ENCODE measurements around the gene FAM53B. TPM values are rescaled to one million over a fixed set of nuclear protein-coding genes. Genes with fewer than 3 reads are reported as not detected.

FAM53B gene
- total RNA-seq, 1 experiment from 2014 or later: 14.9 TPM

- Mint-ChIP-seq H3K27me3 (ENCODE audit: insufficient read depth, unreplicated experiment) (no peaks in the 10 kb centered on the region), H3K4me3 (ENCODE audit: unreplicated experiment) (no peak overlapping the region), H3K9me3 (ENCODE audit: unreplicated experiment) (no peaks in the 10 kb centered on the region), H3K27ac (ENCODE audit: low read depth, unreplicated experiment) (no peak overlapping the region), H3K36me3 (ENCODE audit: insufficient read depth, unreplicated experiment) (peaks cover 11% of the 10 kb centered on the region), H3K4me1 (ENCODE audit: insufficient read depth, unreplicated experiment) (peaks cover 5% of the 10 kb centered on the region)
- CTCF ChIA-PET: interaction anchor here (0.5 kb wide), 1 partner anchor 582 kb away, joined by 3 read pairs; no protein-coding TSS in a partner anchor
- POLR2A ChIA-PET: interaction anchor here (0.7 to 0.8 kb wide), 2 partner anchors 16 to 33 kb away, joined by 4 to 5 read pairs; no protein-coding TSS in a partner anchor
- intact Hi-C loops (cut with micrococcal nuclease): no loop called here
- TF ChIP-seq, protein P1, sequence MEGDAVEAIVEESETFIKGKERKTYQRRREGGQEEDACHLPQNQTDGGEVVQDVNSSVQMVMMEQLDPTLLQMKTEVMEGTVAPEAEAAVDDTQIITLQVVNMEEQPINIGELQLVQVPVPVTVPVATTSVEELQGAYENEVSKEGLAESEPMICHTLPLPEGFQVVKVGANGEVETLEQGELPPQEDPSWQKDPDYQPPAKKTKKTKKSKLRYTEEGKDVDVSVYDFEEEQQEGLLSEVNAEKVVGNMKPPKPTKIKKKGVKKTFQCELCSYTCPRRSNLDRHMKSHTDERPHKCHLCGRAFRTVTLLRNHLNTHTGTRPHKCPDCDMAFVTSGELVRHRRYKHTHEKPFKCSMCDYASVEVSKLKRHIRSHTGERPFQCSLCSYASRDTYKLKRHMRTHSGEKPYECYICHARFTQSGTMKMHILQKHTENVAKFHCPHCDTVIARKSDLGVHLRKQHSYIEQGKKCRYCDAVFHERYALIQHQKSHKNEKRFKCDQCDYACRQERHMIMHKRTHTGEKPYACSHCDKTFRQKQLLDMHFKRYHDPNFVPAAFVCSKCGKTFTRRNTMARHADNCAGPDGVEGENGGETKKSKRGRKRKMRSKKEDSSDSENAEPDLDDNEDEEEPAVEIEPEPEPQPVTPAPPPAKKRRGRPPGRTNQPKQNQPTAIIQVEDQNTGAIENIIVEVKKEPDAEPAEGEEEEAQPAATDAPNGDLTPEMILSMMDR (IDR thresholded peaks at IDR 0.05; ENCODE audit: unreplicated experiment): no peak
- no peak for DNase-seq (ENCODE audit: unreplicated experiment)
- no TSS peak for BruUV-seq (replicated peaks)
Observed at GRCh38 chr10:124675261-124675660, 68.9 kb downstream of the FAM53B start.

DNA sequence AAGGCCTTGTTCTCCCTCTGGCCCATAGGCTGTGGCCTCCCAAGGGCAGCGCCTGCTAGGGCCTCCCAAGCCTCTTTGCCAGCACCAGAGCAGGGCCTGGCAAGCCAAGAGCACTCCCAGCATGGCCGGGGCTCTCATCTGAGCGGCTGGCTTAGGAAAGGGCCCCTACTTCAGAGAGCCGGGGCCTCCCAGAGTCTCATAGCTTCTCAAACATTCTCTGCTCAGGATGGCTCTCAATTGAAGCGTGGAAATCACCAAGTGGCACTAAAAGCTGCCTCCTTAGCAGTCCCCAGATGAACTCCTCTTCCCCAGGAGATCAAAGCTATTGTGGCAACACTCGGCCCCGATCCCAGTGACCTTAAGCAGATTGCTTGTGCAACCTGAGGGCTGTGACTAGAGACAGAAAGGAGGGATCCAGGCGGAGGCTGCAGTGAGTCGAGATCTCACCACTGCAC is 69.4 kb downstream of the FAM53B start:
- H3K27ac Mint-ChIP-seq (ENCODE audit: low read depth, unreplicated experiment): no peak overlapping the region
- no peaks in the 10 kb centered on the region for H3K9me3 Mint-ChIP-seq (ENCODE audit: unreplicated experiment)
- ChIA-PET CTCF (no interaction called here), POLR2A (interaction anchor here (0.8 kb wide), 1 partner anchor 16 kb away, joined by 4 read pairs; no protein-coding TSS in a partner anchor)
- BruUV-seq (replicated peaks): no TSS peak
- H3K27me3 Mint-ChIP-seq (ENCODE audit: insufficient read depth, unreplicated experiment): no peaks in the 10 kb centered on the region
- intact Hi-C loops (cut with micrococcal nuclease): no loop called here
- peaks cover 7% of the 10 kb centered on the region for H3K36me3 Mint-ChIP-seq (ENCODE audit: insufficient read depth, unreplicated experiment)
- TF ChIP-seq, protein P1 (IDR thresholded peaks at IDR 0.05; ENCODE audit: unreplicated experiment): no peak
- no peak overlapping the region for H3K4me3 Mint-ChIP-seq (ENCODE audit: unreplicated experiment)
- H3K4me1 Mint-ChIP-seq (ENCODE audit: insufficient read depth, unreplicated experiment): peaks cover 5% of the 10 kb centered on the region
- no peak for DNase-seq (ENCODE audit: unreplicated experiment)

- intact Hi-C loops (cut with micrococcal nuclease): no loop called here
- no peak for DNase-seq (ENCODE audit: unreplicated experiment)
- peaks cover 7% of the 10 kb centered on the region for H3K36me3 Mint-ChIP-seq (ENCODE audit: insufficient read depth, unreplicated experiment)
- H3K9me3 Mint-ChIP-seq (ENCODE audit: unreplicated experiment): no peaks in the 10 kb centered on the region
- TF ChIP-seq, protein P1 (IDR thresholded peaks at IDR 0.05; ENCODE audit: unreplicated experiment): no peak
- H3K27ac Mint-ChIP-seq (ENCODE audit: low read depth, unreplicated experiment): peak overlapping the region; percentile 25
- BruUV-seq (replicated peaks): no TSS peak
- H3K4me1 Mint-ChIP-seq (ENCODE audit: insufficient read depth, unreplicated experiment): peaks cover 5% of the 10 kb centered on the region
- ChIA-PET POLR2A (no interaction called here), CTCF (interaction anchor here (0.5 to 1.1 kb wide), 3 partner anchors 12 to 142 kb away, joined by 3 to 5 read pairs (median 3); no protein-coding TSS in a partner anchor)
- H3K4me3 Mint-ChIP-seq (ENCODE audit: unreplicated experiment): no peak overlapping the region
- H3K27me3 Mint-ChIP-seq (ENCODE audit: insufficient read depth, unreplicated experiment): no peaks in the 10 kb centered on the region
Observed at GRCh38 chr10:124672181-124672638, 72.0 kb downstream of the FAM53B start.

DNA sequence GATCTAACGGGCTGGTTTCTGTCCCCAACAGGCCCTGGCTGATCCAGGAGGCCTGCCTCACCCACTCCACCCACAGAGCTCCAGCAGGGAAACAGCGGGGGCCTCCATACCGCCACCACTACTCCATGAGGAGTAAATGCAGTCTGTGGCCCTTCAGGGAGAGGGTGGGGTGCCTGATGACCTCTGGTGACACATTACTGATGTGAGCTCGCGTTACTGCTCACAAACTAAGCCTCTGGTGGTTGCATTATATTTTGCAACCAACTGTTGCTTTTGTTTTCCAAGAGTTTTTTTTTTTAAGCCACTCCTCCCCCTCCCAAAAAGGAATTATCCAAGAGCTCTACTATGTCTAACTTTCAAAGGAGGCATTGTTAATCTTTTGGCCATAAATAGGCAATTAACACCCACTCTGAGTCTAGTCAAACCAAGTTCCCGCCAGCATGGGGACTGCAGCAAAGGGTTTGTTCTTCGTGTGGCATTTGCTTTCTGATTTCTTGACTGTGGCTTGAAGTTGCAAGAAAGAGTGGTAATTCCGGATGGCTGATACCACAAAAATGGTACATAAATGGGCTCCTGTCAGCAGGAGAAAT is 72.6 kb downstream of the FAM53B start:
- H3K4me3 Mint-ChIP-seq (ENCODE audit: unreplicated experiment): no peak overlapping the region
- H3K27me3 Mint-ChIP-seq (ENCODE audit: insufficient read depth, unreplicated experiment): no peaks in the 10 kb centered on the region
- POLR2A ChIA-PET: interaction anchor here (1.0 kb wide), 1 partner anchor 9 kb away, joined by 3 read pairs; no protein-coding TSS in a partner anchor
- CTCF ChIA-PET: interaction anchor here (0.6 to 1.1 kb wide), 4 partner anchors 12 to 176 kb away, joined by 3 to 5 read pairs (median 3); no protein-coding TSS in a partner anchor
- intact Hi-C loops (cut with micrococcal nuclease): no loop called here
- no TSS peak for BruUV-seq (replicated peaks)
- H3K9me3 Mint-ChIP-seq (ENCODE audit: unreplicated experiment): no peaks in the 10 kb centered on the region
- H3K36me3 Mint-ChIP-seq (ENCODE audit: insufficient read depth, unreplicated experiment): peaks cover 7% of the 10 kb centered on the region
- H3K4me1 Mint-ChIP-seq (ENCODE audit: insufficient read depth, unreplicated experiment): peaks cover 5% of the 10 kb centered on the region
- H3K27ac Mint-ChIP-seq (ENCODE audit: low read depth, unreplicated experiment): no peak overlapping the region
- TF ChIP-seq, protein P1 (IDR thresholded peaks at IDR 0.05; ENCODE audit: unreplicated experiment): no peak
- DNase-seq (ENCODE audit: unreplicated experiment): peak; percentile 21

Measured in MCF 10A (cell line).